Panc1 (cell line): ENCODE data around the gene ANKRD7. TPM values are rescaled to one million over a fixed set of nuclear protein-coding genes. Genes with fewer than 3 reads are reported as not detected.
A peak's percentile ranks its signal among the peaks of the same experiment; 100 is the strongest.

Experiments
- ATAC-seq: fragments of 200-7000 bp; cut with Tn5 transposase; 2 replicates; pipeline ENCODE4 v1.9.1; 2020; ENCODE audit warnings: mild to moderate bottlenecking, moderate library complexity
- BruUV-seq: library from RNA; stranded (reverse); fragments of 400-500 nt; replicated peaks from 2 replicates; lab custom pipeline; 2021; lab: Mats Ljungman, UMichigan
- CTCF ChIA-PET: fragments of 300-600 bp; sonication (Branson Sonifier 250); formaldehyde crosslinking; loops from one replicate; lab custom pipeline; 2022; ENCODE audit warnings: antibody characterized with exemption; lab: Charles Lee
- POLR2A ChIA-PET: fragments of 300-600 bp; sonication (Branson Sonifier 250); formaldehyde crosslinking; loops from one replicate; lab custom pipeline; 2022; ENCODE audit warnings: antibody characterized with exemption; lab: Charles Lee
- DNase-seq: peaks from one replicate; pipeline ENCODE4 v3.0.0-alpha.2; 2010; ENCODE audit warnings: low read depth, low spot score
- H3K27ac ChIP-seq: 2 replicates; pipeline ENCODE4 v1.5.1; 2011; ENCODE audit warnings: mild to moderate bottlenecking, low read length, inconsistent platforms
- H3K27me3 ChIP-seq: fragments of 200-500 bp; sonication (Bioruptor generic); 2 replicates; pipeline ENCODE4 v1.6.0; 2014; ENCODE audit warnings: low read length, inconsistent platforms; ENCODE audit not compliant: control insufficient read depth, insufficient read depth
- H3K36me3 ChIP-seq: fragments of 200-500 bp; sonication (Bioruptor generic); 2 replicates; pipeline ENCODE4 v1.5.1; 2014; ENCODE audit warnings: inconsistent platforms, mild to moderate bottlenecking, low read length, moderate library complexity; ENCODE audit not compliant: control insufficient read depth, insufficient read depth
- H3K4me1 ChIP-seq: 2 replicates; pipeline ENCODE4 v1.5.1; 2011; ENCODE audit warnings: inconsistent platforms, mild to moderate bottlenecking, low read length, moderate library complexity; ENCODE audit not compliant: control insufficient read depth, insufficient read depth
- H3K4me3 ChIP-seq, 2 experiments: 2 replicates each; pipeline ENCODE4 v1.5.1; 2011 to 2012; ENCODE audit warnings: low read depth in 2 of 2, low read length in 2 of 2, mild to moderate bottlenecking in 2 of 2, inconsistent platforms in 1 of 2, moderate library complexity in 1 of 2
- H3K9me3 ChIP-seq: fragments of 200-500 bp; sonication (Bioruptor generic); 2 replicates; pipeline ENCODE4 v1.5.1; 2014; ENCODE audit warnings: low read depth, mild to moderate bottlenecking, inconsistent platforms, low read length, moderate library complexity; ENCODE audit not compliant: control insufficient read depth, insufficient read depth
- POLR2AphosphoS5 ChIP-seq: IDR thresholded peaks from 2 replicates; pipeline ENCODE4 v1.6.1; 2012; ENCODE audit warnings: mild to moderate bottlenecking, low read depth, low read length, moderate library complexity
- SIN3A ChIP-seq: IDR thresholded peaks from 2 replicates; pipeline ENCODE4 v1.6.1; 2012; ENCODE audit warnings: low read depth, mild to moderate bottlenecking, low read length, moderate library complexity, borderline replicate concordance; ENCODE audit not compliant: insufficient read depth
- TCF7L2 ChIP-seq: IDR thresholded peaks from 2 replicates; pipeline ENCODE4 v1.6.1; 2011; ENCODE audit warnings: mild to moderate bottlenecking, low read depth, low read length, inconsistent platforms
- in situ Hi-C: cut with HindIII; loops from 2 replicates; pipeline ENCODE4 v1.10.0; 2016; ENCODE audit warnings: low sequenced_read_pairs, low pct_unique_long_range_greater_than_20kb
- intact Hi-C: fragments of 100-400 bp; cut with micrococcal nuclease; formaldehyde crosslinking; loops from one replicate; pipeline ENCODE4 v1.10.0; 2022; ENCODE audit not compliant: unreplicated experiment
- total RNA-seq: library from RNA; stranded (reverse); gene quantifications from one replicate; pipeline ENCODE4 v1.2.1, GENCODE V29; 2021; ENCODE audit not compliant: unreplicated experiment
- TF ChIP-seq, protein P1 (sequence below), 2 experiments: IDR thresholded peaks; 2 replicates each; pipeline ENCODE4 v1.6.1; 2011 to 2012; ENCODE audit warnings: low read depth in 2 of 2, control low read depth in 1 of 2, low read length in 1 of 2, mild to moderate bottlenecking in 1 of 2, moderate library complexity in 1 of 2; ENCODE audit not compliant: insufficient read depth in 1 of 2
- TF ChIP-seq, protein P2 (sequence below): fragments of 450-650 bp; IDR thresholded peaks from 2 replicates; pipeline ENCODE4 v1.5.1; 2017; ENCODE audit warnings: mild to moderate bottlenecking

The ANKRD7 gene
- total RNA-seq, 1 experiment from 2014 or later: 1.0 TPM

DNA sequence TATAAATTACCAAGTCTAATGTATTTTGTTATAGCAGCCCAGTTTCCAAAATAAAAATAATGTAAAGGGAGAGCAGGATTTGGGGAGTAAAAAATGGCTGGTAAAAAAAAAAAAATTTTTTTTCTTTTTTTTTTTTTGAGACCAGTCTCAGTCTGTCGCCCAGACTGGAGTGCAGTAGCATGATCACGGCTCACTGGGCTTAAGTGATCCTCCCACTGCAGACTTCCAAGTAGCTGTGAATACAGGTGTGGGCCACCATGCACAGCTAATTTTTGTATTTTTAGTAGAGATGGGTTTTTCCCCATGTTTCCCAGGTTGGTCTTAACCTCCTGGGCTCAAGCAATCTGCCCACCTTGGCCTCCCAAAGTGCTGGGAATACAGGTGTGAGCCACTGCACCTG is 45.3 kb upstream of the ANKRD7 start:
- Histone ChIP-seq H3K9me3 (no peaks in the 10 kb centered on the region), H3K27ac (no peak overlapping the region), H3K36me3 (peaks cover 2% of the 10 kb centered on the region; the same call in 1 of the 2 replicates), H3K4me1 (peaks cover 4% of the 10 kb centered on the region; the same call in 1 of the 2 replicates), H3K4me3 (no peak overlapping the region), H3K27me3 (peaks cover 3% of the 10 kb centered on the region)
- in situ Hi-C loops: no loop called here
- DNase-seq (no peak), ATAC-seq (no peak)
- POLR2A ChIA-PET: no interaction called here
- CTCF ChIA-PET: interaction anchor here (0.7 kb wide), 1 partner anchor 30 kb away, joined by 6 read pairs; no protein-coding TSS in a partner anchor
- intact Hi-C loops: no loop called here
- TF ChIP-seq, protein P1, sequence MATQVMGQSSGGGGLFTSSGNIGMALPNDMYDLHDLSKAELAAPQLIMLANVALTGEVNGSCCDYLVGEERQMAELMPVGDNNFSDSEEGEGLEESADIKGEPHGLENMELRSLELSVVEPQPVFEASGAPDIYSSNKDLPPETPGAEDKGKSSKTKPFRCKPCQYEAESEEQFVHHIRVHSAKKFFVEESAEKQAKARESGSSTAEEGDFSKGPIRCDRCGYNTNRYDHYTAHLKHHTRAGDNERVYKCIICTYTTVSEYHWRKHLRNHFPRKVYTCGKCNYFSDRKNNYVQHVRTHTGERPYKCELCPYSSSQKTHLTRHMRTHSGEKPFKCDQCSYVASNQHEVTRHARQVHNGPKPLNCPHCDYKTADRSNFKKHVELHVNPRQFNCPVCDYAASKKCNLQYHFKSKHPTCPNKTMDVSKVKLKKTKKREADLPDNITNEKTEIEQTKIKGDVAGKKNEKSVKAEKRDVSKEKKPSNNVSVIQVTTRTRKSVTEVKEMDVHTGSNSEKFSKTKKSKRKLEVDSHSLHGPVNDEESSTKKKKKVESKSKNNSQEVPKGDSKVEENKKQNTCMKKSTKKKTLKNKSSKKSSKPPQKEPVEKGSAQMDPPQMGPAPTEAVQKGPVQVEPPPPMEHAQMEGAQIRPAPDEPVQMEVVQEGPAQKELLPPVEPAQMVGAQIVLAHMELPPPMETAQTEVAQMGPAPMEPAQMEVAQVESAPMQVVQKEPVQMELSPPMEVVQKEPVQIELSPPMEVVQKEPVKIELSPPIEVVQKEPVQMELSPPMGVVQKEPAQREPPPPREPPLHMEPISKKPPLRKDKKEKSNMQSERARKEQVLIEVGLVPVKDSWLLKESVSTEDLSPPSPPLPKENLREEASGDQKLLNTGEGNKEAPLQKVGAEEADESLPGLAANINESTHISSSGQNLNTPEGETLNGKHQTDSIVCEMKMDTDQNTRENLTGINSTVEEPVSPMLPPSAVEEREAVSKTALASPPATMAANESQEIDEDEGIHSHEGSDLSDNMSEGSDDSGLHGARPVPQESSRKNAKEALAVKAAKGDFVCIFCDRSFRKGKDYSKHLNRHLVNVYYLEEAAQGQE (IDR thresholded peaks at IDR 0.05; ENCODE audit: insufficient read depth in 1 of 2, low read depth in 2 of 2, low read length in 1 of 2): no peak
- TF ChIP-seq, protein P2, sequence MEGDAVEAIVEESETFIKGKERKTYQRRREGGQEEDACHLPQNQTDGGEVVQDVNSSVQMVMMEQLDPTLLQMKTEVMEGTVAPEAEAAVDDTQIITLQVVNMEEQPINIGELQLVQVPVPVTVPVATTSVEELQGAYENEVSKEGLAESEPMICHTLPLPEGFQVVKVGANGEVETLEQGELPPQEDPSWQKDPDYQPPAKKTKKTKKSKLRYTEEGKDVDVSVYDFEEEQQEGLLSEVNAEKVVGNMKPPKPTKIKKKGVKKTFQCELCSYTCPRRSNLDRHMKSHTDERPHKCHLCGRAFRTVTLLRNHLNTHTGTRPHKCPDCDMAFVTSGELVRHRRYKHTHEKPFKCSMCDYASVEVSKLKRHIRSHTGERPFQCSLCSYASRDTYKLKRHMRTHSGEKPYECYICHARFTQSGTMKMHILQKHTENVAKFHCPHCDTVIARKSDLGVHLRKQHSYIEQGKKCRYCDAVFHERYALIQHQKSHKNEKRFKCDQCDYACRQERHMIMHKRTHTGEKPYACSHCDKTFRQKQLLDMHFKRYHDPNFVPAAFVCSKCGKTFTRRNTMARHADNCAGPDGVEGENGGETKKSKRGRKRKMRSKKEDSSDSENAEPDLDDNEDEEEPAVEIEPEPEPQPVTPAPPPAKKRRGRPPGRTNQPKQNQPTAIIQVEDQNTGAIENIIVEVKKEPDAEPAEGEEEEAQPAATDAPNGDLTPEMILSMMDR: no peak
- TF ChIP-seq POLR2AphosphoS5 (no peak), SIN3A (no peak), TCF7L2 (no peak)
- no TSS peak for BruUV-seq

DNA sequence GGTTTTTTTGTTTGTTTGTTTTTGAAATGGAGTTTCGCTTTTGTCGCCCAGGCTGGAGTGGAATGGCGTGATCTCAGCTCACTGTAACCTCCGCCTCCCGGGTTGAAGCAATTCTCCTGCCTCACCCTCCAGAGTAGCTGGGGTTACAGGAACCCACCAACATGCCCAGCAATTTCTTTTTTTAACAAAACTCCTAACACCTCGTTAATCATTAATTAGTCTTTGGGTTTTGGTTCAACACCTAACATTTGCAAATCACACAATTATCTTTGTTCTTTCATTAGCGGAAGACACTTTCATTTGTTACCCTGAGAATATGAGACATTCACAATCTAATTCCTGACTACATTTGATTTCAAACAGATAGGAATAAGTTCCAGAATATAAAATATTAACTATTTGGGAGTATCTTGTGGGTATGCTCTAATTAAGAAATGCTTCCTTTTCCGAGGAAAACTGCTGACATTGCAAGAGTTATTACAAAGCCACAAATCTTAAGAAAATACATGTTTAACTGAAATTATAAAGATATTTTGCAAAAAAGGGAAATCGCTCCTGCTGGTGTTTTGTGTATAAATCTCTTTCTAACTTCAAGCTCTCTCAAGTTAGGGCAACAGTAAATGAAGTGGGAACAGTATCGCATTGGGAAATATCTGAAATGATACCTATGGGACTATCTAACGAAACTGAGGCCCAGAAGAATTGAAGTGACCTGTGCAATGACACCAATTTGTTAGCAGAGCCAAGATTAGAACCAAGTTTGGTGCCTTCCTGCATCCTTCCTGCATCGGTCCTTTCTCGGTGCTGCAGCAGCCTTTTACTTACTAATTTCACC is 41.7 kb upstream of the ANKRD7 start:
- Histone ChIP-seq H3K4me3 (peak overlapping the region; percentile 89 to 90), H3K27ac (peak overlapping the region; percentile 99), H3K27me3 (no peaks in the 10 kb centered on the region), H3K9me3 (no peaks in the 10 kb centered on the region), H3K4me1 (peaks cover 15% of the 10 kb centered on the region), H3K36me3 (peaks cover 12% of the 10 kb centered on the region)
- ChIA-PET POLR2A (no interaction called here), CTCF (no interaction called here)
- ATAC-seq (no peak), DNase-seq (no peak)
- intact Hi-C loops (no loop called here), in situ Hi-C loops (no loop called here)
- BruUV-seq: no TSS peak
- no peak for TF ChIP-seq TCF7L2
- TF ChIP-seq, protein P1 (IDR thresholded peaks at IDR 0.05; ENCODE audit: insufficient read depth in 1 of 2, low read depth in 2 of 2, low read length in 1 of 2): no peak
- no peak for TF ChIP-seq POLR2AphosphoS5
- TF ChIP-seq SIN3A: no peak
- TF ChIP-seq, protein P2: no peak
